LNCaP clone FGC (cell line): ENCODE data around the gene CYB5B.

Source experiments
- DNase-seq: peaks from one replicate; pipeline ENCODE4 v3.0.0-alpha.2; 2011; ENCODE audit warnings: low read depth
- H3K4me3 ChIP-seq: 2 replicates; pipeline ENCODE4 v1.5.1; 2011; ENCODE audit warnings: mild to moderate bottlenecking, low read depth, low read length, control low read depth
- TF ChIP-seq, protein P1 (sequence below): IDR thresholded peaks from 2 replicates; pipeline ENCODE4 v1.5.1; 2012; ENCODE audit warnings: mild to moderate bottlenecking; ENCODE audit not compliant: control insufficient read depth, insufficient read depth; ENCODE audit errors: extremely low read depth

CYB5B gene

GRCh38 chr16:69485361-69485760, 60.9 kb downstream of the CYB5B start:
- H3K4me3 ChIP-seq = no peak overlapping the region
- TF ChIP-seq, protein P1, sequence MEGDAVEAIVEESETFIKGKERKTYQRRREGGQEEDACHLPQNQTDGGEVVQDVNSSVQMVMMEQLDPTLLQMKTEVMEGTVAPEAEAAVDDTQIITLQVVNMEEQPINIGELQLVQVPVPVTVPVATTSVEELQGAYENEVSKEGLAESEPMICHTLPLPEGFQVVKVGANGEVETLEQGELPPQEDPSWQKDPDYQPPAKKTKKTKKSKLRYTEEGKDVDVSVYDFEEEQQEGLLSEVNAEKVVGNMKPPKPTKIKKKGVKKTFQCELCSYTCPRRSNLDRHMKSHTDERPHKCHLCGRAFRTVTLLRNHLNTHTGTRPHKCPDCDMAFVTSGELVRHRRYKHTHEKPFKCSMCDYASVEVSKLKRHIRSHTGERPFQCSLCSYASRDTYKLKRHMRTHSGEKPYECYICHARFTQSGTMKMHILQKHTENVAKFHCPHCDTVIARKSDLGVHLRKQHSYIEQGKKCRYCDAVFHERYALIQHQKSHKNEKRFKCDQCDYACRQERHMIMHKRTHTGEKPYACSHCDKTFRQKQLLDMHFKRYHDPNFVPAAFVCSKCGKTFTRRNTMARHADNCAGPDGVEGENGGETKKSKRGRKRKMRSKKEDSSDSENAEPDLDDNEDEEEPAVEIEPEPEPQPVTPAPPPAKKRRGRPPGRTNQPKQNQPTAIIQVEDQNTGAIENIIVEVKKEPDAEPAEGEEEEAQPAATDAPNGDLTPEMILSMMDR = no peak
- DNase-seq = no peak

DNA sequence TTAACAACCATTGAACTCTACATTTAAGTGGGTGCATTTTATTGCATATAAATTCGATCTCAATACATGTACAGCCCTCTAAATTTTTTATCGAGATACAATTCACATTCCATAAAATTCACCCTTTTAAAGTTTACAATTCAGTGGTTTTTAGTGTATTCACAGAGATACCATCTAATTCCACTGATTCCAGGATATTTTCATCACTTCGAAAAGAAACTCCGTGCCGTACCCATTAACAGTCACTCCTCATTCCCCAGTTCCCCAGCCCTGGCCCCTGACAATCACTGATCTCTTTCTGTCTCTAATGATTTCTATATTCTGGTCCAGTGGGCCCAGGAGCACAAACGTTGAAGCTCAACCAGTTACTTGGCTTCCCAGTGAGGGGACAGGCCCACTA, 61.4 kb downstream of the CYB5B start:
- TF ChIP-seq, protein P1 = no peak
- no peak overlapping the region for H3K4me3 ChIP-seq
- no peak for DNase-seq

DNA sequence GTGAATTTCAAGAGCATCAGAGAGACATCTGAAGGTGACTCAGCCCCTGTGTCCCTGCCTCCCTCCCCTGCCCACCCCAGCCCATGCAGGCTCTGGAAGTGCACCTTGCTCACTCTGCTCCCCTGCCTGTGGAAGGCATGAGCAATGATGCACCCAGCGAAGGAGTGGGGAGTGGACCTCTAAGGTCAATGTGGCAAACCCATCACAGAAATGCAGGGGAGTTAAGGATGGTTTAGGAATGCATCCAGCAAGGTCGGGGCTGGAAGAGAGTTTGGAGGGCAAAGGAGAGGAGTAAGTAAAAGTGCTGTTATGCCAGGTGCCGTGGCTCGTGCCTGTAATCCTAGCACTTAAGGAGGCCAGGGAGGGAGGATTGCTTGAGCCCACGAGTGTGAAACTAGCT, 61.9 kb downstream of the CYB5B start:
- TF ChIP-seq, protein P1 = no peak
- DNase-seq = no peak
- no peak overlapping the region for H3K4me3 ChIP-seq

GRCh38 chr16:69486724-69487123, 62.3 kb downstream of the CYB5B start:
- no peak overlapping the region for H3K4me3 ChIP-seq
- no peak for DNase-seq
- TF ChIP-seq, protein P1 = no peak

GRCh38 chr16:69490707-69491324, 66.4 kb downstream of the CYB5B start:
- TF ChIP-seq, protein P1 = no peak
- DNase-seq = no peak
- no peak overlapping the region for H3K4me3 ChIP-seq

GRCh38 chr16:69494991-69495392, 70.6 kb downstream of the CYB5B start:
- TF ChIP-seq, protein P1 = no peak
- DNase-seq = no peak
- H3K4me3 ChIP-seq = no peak overlapping the region

DNA sequence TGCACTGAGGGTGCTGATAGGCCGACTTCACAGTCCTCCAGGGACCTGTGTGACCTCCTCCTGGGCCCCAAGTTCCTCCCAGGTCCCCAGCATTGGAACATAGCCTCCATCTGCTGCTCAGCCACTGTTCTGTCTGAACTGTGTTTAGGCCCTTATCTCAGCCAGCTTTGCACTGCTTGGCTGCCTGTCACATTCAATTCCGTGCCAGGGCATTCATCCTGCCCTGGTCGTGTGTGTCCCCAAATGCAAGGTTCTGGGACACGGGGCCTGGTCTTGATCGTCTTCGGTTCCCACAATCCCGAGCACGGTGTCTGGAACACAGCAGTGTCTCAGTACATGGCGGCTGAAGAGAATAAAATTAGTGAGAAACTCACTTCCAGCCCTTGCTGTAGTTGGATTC, 71.4 kb downstream of the CYB5B start:
- TF ChIP-seq, protein P1 = no peak
- no peak overlapping the region for H3K4me3 ChIP-seq
- DNase-seq = no peak
